Natural killer cell (primary cell): ENCODE results near the gene KMT2A. TPM values are rescaled to one million over a fixed set of nuclear protein-coding genes. Genes with fewer than 3 reads are reported as not detected.
"Not testable (repeated sequence)": the region's sequence is repeated elsewhere in the genome, so short reads cannot be mapped to it uniquely, and the experiment has no call there.

Source experiments
- ATAC-seq, 3 donors: fragments of 150-1000 bp in 2 of 3; fragments of 200-7000 bp in 1 of 3; cut with Tn5 transposase; 1 replicate in 1 of 3; 2 replicates in 2 of 3; pipeline ENCODE4 v1.10.0; 2021; ENCODE audit warnings: mild to moderate bottlenecking in 2 of 3, moderate library complexity in 2 of 3
- DNase-seq, 2 donors: peaks; one replicate each; pipeline versions ENCODE4 v3.0.0 to v3.0.0-alpha.2; 2013 to 2021; ENCODE audit warnings: mixed read lengths in 1 of 2
- H3K27ac ChIP-seq: one replicate; pipeline ENCODE4 v1.5.1; 2013; ENCODE audit warnings: mild to moderate bottlenecking, low read length
- H3K27me3 ChIP-seq: one replicate; pipeline ENCODE4 v1.6.1; 2013; ENCODE audit warnings: low read length; ENCODE audit not compliant: control insufficient read depth, insufficient read depth
- H3K36me3 ChIP-seq: one replicate; pipeline ENCODE4 v1.6.1; 2013; ENCODE audit warnings: low read length; ENCODE audit not compliant: control insufficient read depth, insufficient read depth
- H3K4me1 ChIP-seq: one replicate; pipeline ENCODE4 v1.6.1; 2013; ENCODE audit warnings: low read length; ENCODE audit not compliant: control insufficient read depth, insufficient read depth
- H3K4me3 ChIP-seq: one replicate; pipeline ENCODE4 v1.5.1; 2013; ENCODE audit warnings: low read length
- H3K9me3 ChIP-seq: one replicate; pipeline ENCODE4 v1.6.1; 2013; ENCODE audit warnings: low read length; ENCODE audit not compliant: control insufficient read depth, insufficient read depth
- H3K27ac Mint-ChIP-seq, 2 donors: one replicate each; pipeline ENCODE4 v1.8.0; 2022; ENCODE audit warnings: mild to moderate bottlenecking in 2 of 2, mixed read lengths in 2 of 2, moderate library complexity in 1 of 2
- H3K27me3 Mint-ChIP-seq, 2 donors: one replicate each; pipeline ENCODE4 v1.8.0; 2022; ENCODE audit warnings: low read depth in 2 of 2, mixed read lengths in 2 of 2
- H3K36me3 Mint-ChIP-seq: one replicate; pipeline ENCODE4 v1.8.0; 2022; ENCODE audit warnings: mixed read lengths
- H3K4me1 Mint-ChIP-seq, 2 donors: one replicate each; pipeline ENCODE4 v1.8.0; 2022; ENCODE audit warnings: mixed read lengths in 2 of 2
- H3K4me3 Mint-ChIP-seq: one replicate; pipeline ENCODE4 v1.8.0; 2022; ENCODE audit warnings: mild to moderate bottlenecking, moderate library complexity, mixed read lengths
- H3K9me3 Mint-ChIP-seq, 2 donors: one replicate each; pipeline ENCODE4 v1.8.0; 2022; ENCODE audit warnings: mixed read lengths in 2 of 2
- WGBS: methylation state at CpG from one replicate; pipeline ENCODE4 v1.1.7; 2013; ENCODE audit warnings: missing lambda C conversion rate; ENCODE audit not compliant: insufficient coverage; 5-methylcytosine and 5-hydroxymethylcytosine counted together
- intact Hi-C: fragments of 100-400 bp; cut with micrococcal nuclease; formaldehyde crosslinking; loops from one replicate; pipeline ENCODE4 v1.14.2; 2022
- total RNA-seq, 4 donors: library from RNA; stranded (reverse); fragments of 120-200 nt in 1 of 4; gene quantifications; one replicate each; pipeline versions ENCODE4 v1.2.3 to v1.2.4, GENCODE V29; 2013 to 2022
- TF ChIP-seq, protein P1 (sequence below): fragments of 200-600 bp; IDR thresholded peaks from one replicate; pipeline ENCODE4 v1.8.0; 2022; ENCODE audit warnings: antibody characterized with exemption

Gene KMT2A
- total RNA-seq, 3 donors from 2014 or later (not counting 1 experiment from before 2014, with no cell fraction given): 146 to 176 (median 157) TPM

DNA sequence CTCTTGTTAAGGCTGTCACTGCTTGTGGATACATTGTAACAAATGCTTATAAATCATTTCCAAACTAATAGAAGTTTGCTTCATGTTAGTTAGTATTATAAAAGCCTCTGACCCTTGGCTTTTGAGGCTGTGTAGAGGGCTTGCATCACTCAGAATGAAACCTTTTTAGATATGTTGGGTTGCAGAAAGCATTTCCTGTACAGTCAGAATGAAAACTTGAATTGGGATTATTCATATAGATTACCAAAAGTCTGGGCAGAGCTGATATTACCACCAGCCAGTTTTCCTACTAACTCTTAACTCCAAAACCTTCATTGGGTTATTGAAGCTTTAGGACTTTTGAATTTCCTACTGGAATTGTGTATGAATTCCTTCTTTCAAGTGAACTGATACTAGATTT, 12.0 kb downstream of the KMT2A start:
- Histone ChIP-seq H3K9me3 (no peaks in the 10 kb centered on the region), H3K4me1 (peaks cover 3% of the 10 kb centered on the region), H3K36me3 (peaks cover 3% of the 10 kb centered on the region), H3K4me3 (no peak overlapping the region), H3K27me3 (no peaks in the 10 kb centered on the region), H3K27ac (no peak overlapping the region)
- Mint-ChIP-seq H3K9me3 (no peaks in the 10 kb centered on the region), H3K4me3 (no peak overlapping the region), H3K27ac (no peak overlapping the region), H3K27me3 (no peaks in the 10 kb centered on the region), H3K36me3 (no peaks in the 10 kb centered on the region), H3K4me1 (peaks cover 59 to 63% of the 10 kb centered on the region in 2 donors)
- intact Hi-C loops: no loop called here
- ATAC-seq (no peak), DNase-seq (no peak)
- TF ChIP-seq, protein P1, sequence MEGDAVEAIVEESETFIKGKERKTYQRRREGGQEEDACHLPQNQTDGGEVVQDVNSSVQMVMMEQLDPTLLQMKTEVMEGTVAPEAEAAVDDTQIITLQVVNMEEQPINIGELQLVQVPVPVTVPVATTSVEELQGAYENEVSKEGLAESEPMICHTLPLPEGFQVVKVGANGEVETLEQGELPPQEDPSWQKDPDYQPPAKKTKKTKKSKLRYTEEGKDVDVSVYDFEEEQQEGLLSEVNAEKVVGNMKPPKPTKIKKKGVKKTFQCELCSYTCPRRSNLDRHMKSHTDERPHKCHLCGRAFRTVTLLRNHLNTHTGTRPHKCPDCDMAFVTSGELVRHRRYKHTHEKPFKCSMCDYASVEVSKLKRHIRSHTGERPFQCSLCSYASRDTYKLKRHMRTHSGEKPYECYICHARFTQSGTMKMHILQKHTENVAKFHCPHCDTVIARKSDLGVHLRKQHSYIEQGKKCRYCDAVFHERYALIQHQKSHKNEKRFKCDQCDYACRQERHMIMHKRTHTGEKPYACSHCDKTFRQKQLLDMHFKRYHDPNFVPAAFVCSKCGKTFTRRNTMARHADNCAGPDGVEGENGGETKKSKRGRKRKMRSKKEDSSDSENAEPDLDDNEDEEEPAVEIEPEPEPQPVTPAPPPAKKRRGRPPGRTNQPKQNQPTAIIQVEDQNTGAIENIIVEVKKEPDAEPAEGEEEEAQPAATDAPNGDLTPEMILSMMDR: no peak

DNA sequence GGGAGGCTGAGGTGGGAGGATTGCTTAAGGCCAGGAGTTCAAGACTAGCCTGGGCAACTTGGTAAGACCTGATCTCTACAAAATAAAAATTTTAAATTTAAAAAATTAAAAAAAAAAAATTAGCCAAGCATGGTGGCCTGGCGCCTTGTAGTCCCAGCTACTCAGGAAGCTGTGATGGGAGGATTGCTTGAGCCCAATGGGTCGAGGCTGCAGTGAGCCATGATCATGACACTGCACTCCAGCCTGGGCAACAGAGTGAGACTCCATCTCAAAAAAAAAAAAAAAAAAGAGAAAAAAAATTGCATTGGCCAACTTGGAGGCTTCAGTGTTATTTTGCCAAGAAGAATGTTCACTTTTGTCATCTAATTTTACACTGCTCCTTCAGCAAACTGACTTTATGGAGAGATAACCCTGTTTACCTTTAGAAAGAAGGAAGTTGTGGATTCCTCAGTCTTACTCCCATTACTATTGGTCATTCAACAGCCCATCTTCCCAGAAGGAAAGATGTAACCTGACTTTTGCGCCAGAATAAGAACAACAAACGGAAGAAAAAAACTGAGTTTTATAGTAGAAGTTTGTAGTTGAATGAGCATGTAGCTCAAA, 13.1 kb downstream of the KMT2A start:
- H3K9me3 Mint-ChIP-seq: no peaks in the 10 kb centered on the region
- H3K36me3 ChIP-seq: peaks cover 3% of the 10 kb centered on the region
- H3K36me3 Mint-ChIP-seq: no peaks in the 10 kb centered on the region
- peaks cover 59 to 66% of the 10 kb centered on the region in 2 donors for H3K4me1 Mint-ChIP-seq
- H3K9me3 ChIP-seq: no peaks in the 10 kb centered on the region
- no peaks in the 10 kb centered on the region for H3K27me3 ChIP-seq
- H3K27ac Mint-ChIP-seq: peak overlapping the region in 1 of 2 donors; percentile 20
- TF ChIP-seq, protein P1: no peak
- WGBS: 96% methylated on average over 4 of the region's 4 CpGs
- H3K27ac ChIP-seq: no peak overlapping the region
- ATAC-seq (no peak), DNase-seq (no peak)
- peaks cover 3% of the 10 kb centered on the region for H3K4me1 ChIP-seq
- no peaks in the 10 kb centered on the region for H3K27me3 Mint-ChIP-seq
- no peak overlapping the region for H3K4me3 ChIP-seq
- intact Hi-C loops: no loop called here
- H3K4me3 Mint-ChIP-seq: no peak overlapping the region

DNA sequence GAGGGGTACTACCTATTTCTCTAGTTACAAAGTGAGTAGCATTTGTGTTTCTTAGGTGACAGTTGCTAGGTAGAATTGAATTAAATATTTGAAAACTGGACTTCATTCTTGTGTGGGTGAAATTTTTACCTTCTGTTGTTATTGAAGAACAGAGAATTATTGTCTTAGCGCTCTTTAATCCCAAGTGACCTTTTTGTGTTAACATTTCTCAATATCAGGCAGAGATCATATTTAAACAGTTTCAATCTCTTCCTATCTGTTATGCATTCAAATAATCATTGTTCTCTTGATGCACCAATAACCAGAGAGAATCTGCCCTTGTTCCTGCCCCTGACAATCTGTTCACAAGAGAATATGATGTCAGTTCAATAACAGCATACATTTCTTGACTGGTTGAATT, 14.2 kb downstream of the KMT2A start:
- Mint-ChIP-seq H3K4me1 (peaks cover 55 to 62% of the 10 kb centered on the region in 2 donors), H3K27ac (peak overlapping the region; percentile 20 to 49), H3K36me3 (no peaks in the 10 kb centered on the region), H3K27me3 (no peaks in the 10 kb centered on the region), H3K9me3 (no peaks in the 10 kb centered on the region), H3K4me3 (no peak overlapping the region)
- Histone ChIP-seq H3K9me3 (no peaks in the 10 kb centered on the region), H3K36me3 (peaks cover 3% of the 10 kb centered on the region), H3K27me3 (no peaks in the 10 kb centered on the region), H3K27ac (no peak overlapping the region), H3K4me1 (no peaks in the 10 kb centered on the region), H3K4me3 (no peak overlapping the region)
- ATAC-seq: no peak
- no peak for DNase-seq
- intact Hi-C loops: no loop called here
- TF ChIP-seq, protein P1: no peak
- WGBS: 100% methylated on average over 1 of the region's 1 CpG

DNA sequence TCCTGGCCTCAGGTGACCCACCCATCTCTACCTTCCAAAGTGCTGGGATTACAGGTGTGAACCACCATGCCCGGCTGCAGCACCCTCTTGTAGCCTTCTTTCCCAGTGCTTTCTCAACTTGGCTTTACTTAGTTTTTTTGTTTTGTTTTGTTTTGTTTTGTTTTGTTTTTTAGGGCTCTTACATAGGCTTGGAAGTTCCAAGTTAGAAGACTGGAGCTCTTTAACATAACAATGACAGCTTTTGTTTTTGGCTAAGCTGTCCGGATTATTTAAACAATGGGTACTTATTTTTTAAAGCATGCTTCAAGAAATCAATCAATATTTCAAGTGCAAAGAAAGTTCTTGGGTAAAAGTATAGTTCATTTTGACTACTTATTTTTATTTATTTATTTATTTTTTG, 25.9 kb downstream of the KMT2A start:
- ATAC-seq (no peak), DNase-seq (no peak)
- TF ChIP-seq, protein P1: no peak
- Mint-ChIP-seq H3K27ac (no peak overlapping the region), H3K27me3 (no peaks in the 10 kb centered on the region), H3K9me3 (no peaks in the 10 kb centered on the region), H3K4me3 (no peak overlapping the region), H3K36me3 (no peaks in the 10 kb centered on the region), H3K4me1 (peaks cover 21 to 25% of the 10 kb centered on the region in 2 donors)
- H3K4me1 ChIP-seq: no peaks in the 10 kb centered on the region
- H3K36me3 ChIP-seq: peaks cover 3% of the 10 kb centered on the region
- intact Hi-C loops: no loop called here
- no CpG with 5 or more reads among the region's 2 CpGs for WGBS
- H3K27ac ChIP-seq: no peak overlapping the region
- H3K4me3 ChIP-seq: no peak overlapping the region
- no peaks in the 10 kb centered on the region for H3K27me3 ChIP-seq
- H3K9me3 ChIP-seq: no peaks in the 10 kb centered on the region

DNA sequence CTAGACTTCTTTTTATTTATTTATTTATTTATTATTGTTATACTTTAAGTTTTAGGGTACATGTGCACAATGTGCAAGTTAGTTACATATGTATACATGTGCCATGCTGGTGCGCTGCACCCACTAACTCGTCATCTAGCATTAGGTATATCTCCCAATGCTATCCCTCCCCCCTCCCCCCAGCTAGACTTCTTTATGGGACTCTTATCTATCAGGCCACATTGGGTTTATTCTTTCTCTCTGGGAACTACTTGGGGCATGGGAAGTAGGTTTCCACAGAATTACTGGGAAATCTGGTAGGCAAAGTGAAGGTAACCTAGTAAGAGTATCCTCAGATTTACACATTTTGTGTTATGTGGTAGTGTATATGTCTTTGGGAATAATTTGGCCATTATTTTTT, 32.7 kb downstream of the KMT2A start:
- H3K27me3 Mint-ChIP-seq, intact Hi-C loops: not testable (repeated sequence)
- no CpG with 5 or more reads among the region's 2 CpGs for WGBS

More for the DNA sequence above, 32.7 kb downstream of the KMT2A start:
- H3K4me1 ChIP-seq, H3K27me3 ChIP-seq, H3K4me3 ChIP-seq, H3K4me3 Mint-ChIP-seq, H3K27ac Mint-ChIP-seq, ATAC-seq, DNase-seq, H3K9me3 ChIP-seq, H3K27ac ChIP-seq, H3K9me3 Mint-ChIP-seq: not testable (repeated sequence)
- H3K4me1 Mint-ChIP-seq: peaks cover 16 to 33% of the 10 kb centered on the region in 2 donors
- H3K36me3 ChIP-seq: peaks cover 26% of the 10 kb centered on the region
- H3K36me3 Mint-ChIP-seq: peaks cover 13% of the 10 kb centered on the region
